Measurements from ENCODE around the gene TRPC4AP. TPM values are rescaled to one million over a fixed set of nuclear protein-coding genes. Genes with fewer than 3 reads are reported as not detected.

The TRPC4AP gene
- total RNA-seq, 4 donors from 2014 or later: 59.3 to 87.0 (median 70.1) TPM

DNA sequence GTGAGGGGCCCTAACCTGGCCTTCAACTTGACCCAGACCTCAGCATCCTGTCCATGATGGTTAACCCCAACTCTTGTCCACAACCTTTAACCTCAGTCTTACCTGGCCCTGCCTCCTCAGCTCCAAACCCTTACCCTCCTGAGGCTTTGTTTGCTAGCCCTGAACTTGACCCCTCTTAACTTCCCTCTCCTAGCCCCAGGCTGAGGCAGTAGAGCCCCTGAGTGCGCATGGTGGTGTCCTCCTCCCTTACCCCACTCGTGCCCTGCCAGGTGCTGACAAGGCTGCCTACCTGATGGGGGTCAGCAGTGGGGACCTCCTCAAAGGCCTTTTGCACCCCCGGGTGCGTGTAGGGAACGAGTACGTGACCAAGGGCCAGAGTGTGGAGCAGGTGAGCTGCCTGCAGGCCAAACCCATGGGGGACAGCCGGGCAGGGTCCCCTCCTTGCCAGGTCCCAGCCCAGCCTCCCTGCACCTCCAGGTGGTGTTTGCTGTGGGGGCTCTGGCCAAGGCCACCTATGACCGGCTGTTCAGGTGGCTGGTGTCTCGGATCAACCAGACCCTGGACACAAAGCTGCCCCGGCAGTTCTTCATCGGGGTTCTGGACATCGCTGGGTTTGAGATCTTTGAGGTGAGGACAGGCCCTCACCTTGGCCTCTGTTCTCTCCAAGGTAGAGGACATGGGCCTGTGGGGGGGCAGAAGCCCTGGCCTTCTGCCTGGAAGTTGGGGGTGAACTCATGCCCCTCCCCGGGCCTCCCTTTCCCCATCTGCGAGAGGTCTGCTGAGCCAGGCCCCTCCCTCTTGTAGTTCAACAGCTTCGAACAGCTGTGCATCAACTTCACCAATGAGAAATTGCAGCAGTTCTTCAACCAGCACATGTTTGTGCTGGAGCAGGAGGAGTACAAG, 105.1 kb downstream of the TRPC4AP start:
- no peak for ATAC-seq (ENCODE audit: low FRiP score)
- DNase-seq (ENCODE audit: low spot score): no peak
- TF ChIP-seq CTCF (IDR thresholded peaks at IDR 0.05): no peak

DNA sequence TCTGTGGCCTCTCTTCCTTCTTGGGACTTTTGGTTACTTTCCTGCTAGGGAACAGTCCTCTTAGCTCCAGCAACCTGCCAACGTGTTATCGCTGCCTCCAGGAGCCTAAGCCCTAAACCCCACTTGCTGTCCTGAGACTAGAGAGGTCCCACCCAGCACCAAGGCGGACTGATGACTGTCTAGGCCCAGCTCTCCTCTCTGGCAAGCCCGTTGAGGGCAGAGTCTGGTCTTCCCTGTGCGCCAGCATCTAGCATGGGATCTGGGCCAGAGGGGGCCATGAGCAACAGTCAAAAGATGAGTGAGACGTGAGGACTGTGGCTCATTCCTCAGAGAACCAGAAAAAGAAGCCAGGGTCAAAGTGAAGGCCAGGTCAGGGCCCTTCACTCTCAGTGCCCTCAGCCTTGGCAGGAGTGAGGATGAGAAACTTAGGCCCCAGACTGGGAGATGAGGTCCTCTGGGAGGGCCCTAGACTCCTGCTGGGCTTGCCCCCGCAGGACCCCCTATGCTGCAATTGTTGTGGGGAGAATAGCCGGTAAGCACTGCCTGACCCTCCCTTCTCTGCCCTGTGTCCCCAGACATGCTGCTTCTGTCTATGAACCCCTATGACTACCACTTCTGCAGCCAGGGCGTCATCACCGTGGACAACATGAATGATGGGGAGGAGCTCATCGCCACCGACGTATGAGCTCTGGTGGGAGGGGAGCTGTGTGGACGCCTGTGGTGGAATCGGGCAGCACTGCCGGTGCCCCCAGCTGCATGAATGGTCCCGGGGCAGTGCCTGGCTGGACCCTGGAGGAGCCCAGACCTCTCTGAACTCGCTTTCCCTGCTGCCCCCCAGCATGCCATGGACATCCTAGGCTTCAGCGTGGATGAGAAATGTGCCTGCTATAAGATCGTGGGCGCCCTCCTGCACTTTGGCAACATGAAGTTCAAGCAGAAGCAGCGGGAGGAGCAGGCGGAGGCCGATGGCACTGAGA, 106.0 kb downstream of the TRPC4AP start:
- no peak for ATAC-seq (ENCODE audit: low FRiP score)

DNA sequence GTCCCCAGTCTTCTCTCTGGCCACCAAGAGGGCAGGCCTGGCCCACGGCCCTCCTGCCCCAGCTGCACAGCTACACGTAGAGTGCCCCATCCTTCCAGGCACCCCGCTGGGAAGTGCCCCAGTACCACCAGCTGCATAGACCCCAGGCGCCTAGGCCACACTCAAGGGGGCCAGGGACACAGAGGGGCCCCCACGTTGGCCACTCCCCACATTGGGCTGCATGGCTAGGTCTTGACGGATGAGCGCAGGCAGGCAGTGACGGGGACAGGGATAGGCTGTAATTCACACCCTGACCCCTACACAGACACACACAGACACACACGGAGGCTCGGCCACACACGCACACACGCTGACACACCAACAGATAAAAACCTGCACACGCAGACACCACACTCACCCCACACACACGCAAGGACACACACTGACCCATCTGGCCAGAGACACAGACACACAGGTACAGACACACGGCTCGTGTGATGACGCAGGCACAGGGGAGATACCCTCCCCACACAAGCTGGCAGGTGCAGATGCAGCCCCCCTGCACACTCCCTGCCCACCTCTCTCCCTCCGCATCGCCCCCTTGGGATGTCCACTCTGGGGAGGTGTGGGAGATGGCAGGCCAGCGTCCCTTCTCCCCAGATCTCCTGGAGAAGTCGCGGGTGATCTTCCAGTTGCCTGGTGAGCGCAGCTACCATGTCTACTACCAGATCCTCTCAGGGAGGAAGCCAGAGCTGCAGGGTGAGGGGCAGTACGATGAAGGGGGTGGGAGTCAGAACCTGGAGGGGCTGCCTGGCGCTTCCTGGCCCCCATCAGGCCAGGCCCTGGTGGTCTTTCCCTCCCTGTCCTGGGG, 106.9 kb downstream of the TRPC4AP start:
- ATAC-seq (ENCODE audit: low FRiP score) (no peak), DNase-seq (ENCODE audit: low spot score) (no peak)
- no peak for TF ChIP-seq CTCF (IDR thresholded peaks at IDR 0.05)

More for the DNA sequence above, 106.0 kb downstream of the TRPC4AP start:
- no peak for TF ChIP-seq CTCF (IDR thresholded peaks at IDR 0.05)
- DNase-seq (ENCODE audit: low spot score): no peak

GRCh38 chr20:34984756-34985261, 107.8 kb downstream of the TRPC4AP start:
- TF ChIP-seq CTCF (IDR thresholded peaks at IDR 0.05): no peak
- DNase-seq (ENCODE audit: low spot score): no peak
- ATAC-seq (ENCODE audit: low FRiP score): no peak

- no peak for TF ChIP-seq CTCF (IDR thresholded peaks at IDR 0.05)
These were observed 108.4 kb downstream of the TRPC4AP start for GRCh38 chr20:34983995-34984735.

More at GRCh38 chr20:34983995-34984735, 108.4 kb downstream of the TRPC4AP start:
- DNase-seq (ENCODE audit: low spot score) (no peak), ATAC-seq (ENCODE audit: low FRiP score) (no peak)

All from omental fat pad (tissue), 4 donors.